ENCODE results near the gene ATG2A. TPM values are rescaled to one million over a fixed set of nuclear protein-coding genes. Genes with fewer than 3 reads are reported as not detected.
"Not testable (repeated sequence)": the region's sequence is repeated elsewhere in the genome, so short reads cannot be mapped to it uniquely, and the experiment has no call there.

Gene ATG2A
- total RNA-seq, 1 donor from 2014 or later, result 5.5 TPM

DNA sequence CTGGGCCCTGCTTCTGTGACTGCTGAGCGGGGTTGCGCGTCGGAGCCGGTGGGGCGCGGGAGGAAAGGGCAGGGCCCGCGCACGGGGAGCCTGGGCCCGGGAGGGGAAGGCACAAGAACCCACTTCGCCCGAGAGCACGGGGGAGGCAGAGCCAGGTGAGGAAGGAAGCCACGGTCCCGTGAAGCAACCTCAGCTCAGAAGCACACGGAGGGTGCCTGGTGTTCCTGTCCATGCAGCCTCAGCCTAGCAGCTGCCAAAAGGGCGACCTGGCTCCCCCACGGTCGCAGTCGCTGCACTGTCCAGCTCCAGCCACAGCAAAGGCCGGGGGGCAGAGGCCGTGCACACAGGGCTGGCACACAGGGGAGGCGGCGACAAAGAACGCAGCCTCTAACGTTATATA is 63.3 kb downstream of the ATG2A start:
- no peak for DNase-seq

DNA sequence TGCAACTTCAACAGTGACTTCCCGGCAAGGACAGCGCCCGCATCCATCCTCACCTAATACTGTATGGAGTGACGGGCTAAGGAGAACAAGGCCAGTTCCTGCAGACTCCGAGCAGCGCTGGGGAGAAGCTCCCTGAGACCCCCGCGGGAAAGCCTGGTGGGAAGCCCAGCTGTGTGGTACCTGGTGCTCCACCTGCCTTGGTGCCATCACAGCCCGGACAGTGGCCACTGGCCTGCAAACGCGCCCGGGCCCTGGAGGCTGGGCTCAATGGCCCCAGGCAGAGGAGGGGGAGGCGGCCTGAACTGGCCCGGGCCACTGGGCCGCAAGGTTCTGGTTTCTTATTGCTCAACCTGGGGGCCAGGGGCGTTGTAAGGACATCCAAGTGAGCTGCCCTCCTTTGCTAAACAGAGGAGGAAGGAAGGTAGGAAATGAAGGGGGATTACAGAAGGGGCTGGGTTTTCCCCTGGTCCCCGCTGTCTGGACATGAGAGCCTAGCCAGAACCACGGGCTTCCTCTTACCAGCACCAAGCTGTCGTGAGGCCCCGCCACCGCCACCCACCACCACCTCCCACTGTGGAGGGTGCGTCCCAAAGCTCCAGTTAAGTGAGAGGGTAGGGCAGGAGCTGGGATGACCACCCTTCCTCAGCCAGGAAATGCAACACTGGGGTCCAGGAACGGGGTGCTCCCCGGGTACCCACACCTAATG is 64.1 kb downstream of the ATG2A start:
- DNase-seq, result no peak

GRCh38 chr11:64851831-64852351 is 65.1 kb downstream of the ATG2A start:
- no peak for DNase-seq

GRCh38 chr11:64850979-64851567 is 65.9 kb downstream of the ATG2A start:
- DNase-seq, result no peak

- DNase-seq, result no peak
Measured at GRCh38 chr11:64849598-64850356, 67.2 kb downstream of the ATG2A start.

DNA sequence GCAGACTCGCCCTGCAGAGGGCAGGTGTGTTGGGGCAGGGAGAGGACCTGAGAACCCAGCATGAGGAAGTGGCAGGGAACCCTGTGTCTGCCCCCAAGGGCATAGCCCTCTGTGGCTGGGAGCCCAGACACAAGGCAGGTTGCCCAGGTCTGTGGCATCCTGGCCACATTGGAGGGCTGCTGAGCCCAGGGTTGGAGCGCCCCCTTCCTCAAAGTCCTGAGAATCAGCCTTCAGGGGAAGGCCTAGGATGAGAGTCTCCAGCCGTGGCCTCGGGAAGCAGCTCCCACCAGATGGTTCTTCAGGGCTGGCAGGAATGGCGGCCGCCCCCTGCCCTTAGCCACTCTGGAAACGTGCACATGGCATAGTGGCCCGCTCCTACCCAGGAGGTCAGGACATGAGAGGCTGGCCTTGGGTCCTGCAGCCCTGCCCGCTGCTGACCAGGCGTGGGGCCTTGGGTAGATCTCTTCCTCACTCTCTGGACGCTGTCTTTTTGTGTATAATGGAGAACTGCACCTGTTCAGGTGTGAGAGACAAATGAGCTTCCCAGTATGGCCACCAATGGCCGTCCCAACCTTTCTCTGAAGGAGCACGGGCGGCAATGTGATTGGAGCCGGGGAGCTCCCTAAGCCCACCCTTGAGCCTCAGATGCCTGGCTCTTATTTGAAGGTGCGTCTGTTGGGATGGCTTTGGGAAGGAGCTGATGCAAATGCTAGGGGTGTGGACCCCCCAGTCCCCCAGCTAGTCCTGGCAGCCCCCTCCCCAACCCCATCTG is 68.0 kb downstream of the ATG2A start:
- no peak for DNase-seq

- DNase-seq, result no peak
Measured at GRCh38 chr11:64848214-64848825, 68.7 kb downstream of the ATG2A start.

GRCh38 chr11:64846998-64847666 is 69.9 kb downstream of the ATG2A start:
- DNase-seq, result peak; percentile 74

- DNase-seq, result not testable (repeated sequence)
Measured at GRCh38 chr11:64845776-64846129, 71.3 kb downstream of the ATG2A start.

DNA sequence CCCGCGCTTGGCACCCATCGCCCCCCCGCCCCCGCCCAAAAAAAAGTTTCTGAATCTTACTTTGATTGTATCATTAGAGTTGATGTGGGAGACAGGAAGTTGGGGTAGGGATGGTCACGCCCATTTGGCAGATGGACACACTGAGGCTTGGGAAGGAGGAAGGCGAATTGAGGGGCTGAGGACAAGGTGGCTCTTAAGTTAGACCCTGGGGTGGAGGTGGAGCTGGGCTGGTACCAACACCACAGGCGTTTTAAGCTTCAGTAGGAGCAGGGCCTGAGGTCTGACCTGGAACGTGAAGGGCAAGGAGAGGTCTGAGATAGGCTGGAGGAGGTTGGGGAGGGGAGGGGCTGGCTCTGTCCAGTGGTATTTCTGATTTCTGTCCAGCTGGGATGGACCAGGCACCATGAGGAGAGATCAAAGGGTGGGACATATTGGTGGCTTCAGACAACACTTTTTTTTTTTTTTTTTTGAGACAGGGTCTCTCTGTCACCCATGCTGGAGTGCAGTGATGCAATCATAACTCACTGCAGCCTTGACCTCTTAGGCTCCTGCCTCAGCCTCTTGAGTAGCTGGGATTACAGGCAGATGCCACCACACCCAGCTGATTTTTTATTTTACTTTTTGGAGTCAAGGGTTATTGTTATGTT is 71.8 kb downstream of the ATG2A start:
- DNase-seq, result no peak

Small RNA genes within 50 kb of the gene (small RNA-seq; reads per million reads assigned to genes)
- gene MIR6749 (not detected), gene MIR6750 (not detected)

Other genes starting within 250 kb of the ATG2A start
- gene NRXN2, start 194.0 kb downstream of the ATG2A start, total RNA-seq, result 219 TPM
- 36.7 TPM for gene RASGRP2, start 173.1 kb downstream of the ATG2A start, total RNA-seq
- 1.2 TPM for gene PYGM, start 157.2 kb downstream of the ATG2A start, total RNA-seq
- 80.0 TPM for gene SF1, start 138.7 kb downstream of the ATG2A start, total RNA-seq
- 9.8 TPM for gene MAP4K2, start 114.0 kb downstream of the ATG2A start, total RNA-seq
- gene MEN1, start 106.7 kb downstream of the ATG2A start, total RNA-seq, result 17.2 TPM
- gene CDC42BPG, start 72.6 kb downstream of the ATG2A start, total RNA-seq, result 0.16 TPM
- gene EHD1, start 38.6 kb downstream of the ATG2A start, total RNA-seq, result 22.9 TPM
- gene PPP2R5B, start 7.5 kb upstream of the ATG2A start, total RNA-seq, result 22.8 TPM
- gene GPHA2, start 18.7 kb upstream of the ATG2A start, total RNA-seq, result not detected
- gene MAJIN, start 54.9 kb upstream of the ATG2A start, total RNA-seq, result not detected
- gene BATF2, start 79.8 kb upstream of the ATG2A start, total RNA-seq, result not detected
- gene ARL2, start 97.0 kb upstream of the ATG2A start, total RNA-seq, result 31.2 TPM
- 19.0 TPM for gene SNX15, start 110.2 kb upstream of the ATG2A start, total RNA-seq
- gene SAC3D1, start 124.0 kb upstream of the ATG2A start, total RNA-seq, result 8.7 TPM
- 2.3 TPM for gene NAALADL1, start 141.3 kb upstream of the ATG2A start, total RNA-seq
- 2.0 TPM for gene CDCA5, start 166.8 kb upstream of the ATG2A start, total RNA-seq
- 14.7 TPM for gene ZFPL1, start 167.0 kb upstream of the ATG2A start, total RNA-seq
- gene VPS51, start 179.0 kb upstream of the ATG2A start, total RNA-seq, result 215 TPM
- gene TM7SF2, start 194.7 kb upstream of the ATG2A start, total RNA-seq, result 54.3 TPM
- gene ZNHIT2, start 200.5 kb upstream of the ATG2A start, total RNA-seq, result 4.7 TPM
- gene FAU, start 204.9 kb upstream of the ATG2A start, total RNA-seq, result 180 TPM
- 26.4 TPM for gene MRPL49, start 205.1 kb upstream of the ATG2A start, total RNA-seq
- 10.1 TPM for gene SYVN1, start 217.3 kb upstream of the ATG2A start, total RNA-seq